AG04450 (cell line): ENCODE results near the gene FAM186B. TPM values are rescaled to one million over a fixed set of nuclear protein-coding genes. Genes with fewer than 3 reads are reported as not detected.

ENCODE experiments used
- CTCF ChIA-PET: fragments of 300-600, 350-600 bp; formaldehyde crosslinking; extraction: SDS; loops from one replicate; lab custom pipeline; 2022; ENCODE audit warnings: antibody characterized with exemption, inconsistent platforms; lab: Charles Lee
- POLR2A ChIA-PET: fragments of 350-600 bp; formaldehyde crosslinking; extraction: SDS; loops from one replicate; lab custom pipeline; 2021; ENCODE audit warnings: antibody characterized with exemption, inconsistent platforms; lab: Yijun Ruan, JAX
- DNase-seq: peaks from one replicate; pipeline ENCODE4 v3.0.0-alpha.2; 2011; ENCODE audit warnings: low read depth, low spot score
- H3K27ac ChIP-seq: one replicate; pipeline ENCODE4 v1.5.1; 2012; ENCODE audit warnings: low read depth, low read length, control low read depth
- H3K27me3 ChIP-seq: one replicate; pipeline ENCODE4 v1.6.0; 2012; ENCODE audit warnings: low read length; ENCODE audit not compliant: control insufficient read depth, insufficient read depth
- H3K4me3 ChIP-seq: 2 replicates; pipeline ENCODE4 v1.5.1; 2011; ENCODE audit warnings: mild to moderate bottlenecking, low read depth, low read length, control low read depth
- H3K9me3 ChIP-seq: 2 replicates; pipeline ENCODE4 v1.5.1; 2012; ENCODE audit warnings: low read length; ENCODE audit not compliant: control insufficient read depth, insufficient read depth
- polyA plus RNA-seq: library from polyadenylated mRNA; depleted of rRNA; stranded (reverse); fragments of >200 nt; gene quantifications from 2 replicates; pipeline ENCODE4 v1.2.3, GENCODE V29; 2011
- TF ChIP-seq, protein P1 (sequence below): IDR thresholded peaks from 2 replicates; pipeline ENCODE4 v1.5.1; 2011; ENCODE audit warnings: low read depth, low read length, control low read depth, inconsistent platforms

Gene FAM186B
- polyA plus RNA-seq, 1 experiment, result 0.05 TPM

DNA sequence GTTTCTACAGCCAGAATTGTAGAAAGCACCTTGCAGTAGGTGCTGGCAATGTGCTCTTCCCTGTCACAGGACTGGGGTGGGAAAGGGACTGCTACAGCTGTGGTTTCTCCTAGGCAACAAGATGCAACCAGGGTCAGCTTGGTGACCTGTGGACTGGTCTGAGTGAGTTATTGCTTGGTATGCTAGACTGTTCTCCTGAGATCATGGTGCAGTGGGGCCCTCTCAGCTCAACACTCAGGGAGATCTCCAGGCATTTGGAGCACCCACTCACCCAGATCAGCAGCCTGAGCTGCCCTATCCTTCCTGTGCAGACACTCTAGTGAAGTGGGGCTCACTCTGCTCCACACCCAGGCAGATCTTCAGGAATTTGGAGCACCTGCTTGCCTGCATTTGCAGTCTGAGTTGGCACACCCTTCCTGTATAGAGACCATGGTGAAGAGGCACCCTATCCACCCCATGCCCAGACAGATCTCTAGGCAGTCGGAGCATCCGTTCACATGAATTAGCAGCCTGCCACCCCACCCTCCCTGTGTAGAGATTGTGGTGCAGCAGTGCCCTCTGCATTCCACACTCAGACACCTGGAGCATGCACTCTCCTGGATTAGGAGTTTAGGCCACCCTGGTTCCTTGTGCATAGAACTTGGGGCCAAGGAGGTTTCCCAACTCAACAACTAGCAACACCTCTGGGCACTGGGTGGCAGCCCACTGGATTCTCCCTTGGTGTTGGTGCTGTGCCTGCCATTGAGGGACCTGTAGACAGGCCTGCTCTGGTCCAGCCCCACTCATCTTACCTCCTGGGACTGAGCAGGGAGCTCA, 3.8 kb upstream of the FAM186B start:
- Histone ChIP-seq H3K9me3 (peaks cover 7% of the 10 kb centered on the region), H3K4me3 (no peak overlapping the region), H3K27me3 (no peaks in the 10 kb centered on the region), H3K27ac (no peak overlapping the region)
- DNase-seq, result no peak
- TF ChIP-seq, protein P1, sequence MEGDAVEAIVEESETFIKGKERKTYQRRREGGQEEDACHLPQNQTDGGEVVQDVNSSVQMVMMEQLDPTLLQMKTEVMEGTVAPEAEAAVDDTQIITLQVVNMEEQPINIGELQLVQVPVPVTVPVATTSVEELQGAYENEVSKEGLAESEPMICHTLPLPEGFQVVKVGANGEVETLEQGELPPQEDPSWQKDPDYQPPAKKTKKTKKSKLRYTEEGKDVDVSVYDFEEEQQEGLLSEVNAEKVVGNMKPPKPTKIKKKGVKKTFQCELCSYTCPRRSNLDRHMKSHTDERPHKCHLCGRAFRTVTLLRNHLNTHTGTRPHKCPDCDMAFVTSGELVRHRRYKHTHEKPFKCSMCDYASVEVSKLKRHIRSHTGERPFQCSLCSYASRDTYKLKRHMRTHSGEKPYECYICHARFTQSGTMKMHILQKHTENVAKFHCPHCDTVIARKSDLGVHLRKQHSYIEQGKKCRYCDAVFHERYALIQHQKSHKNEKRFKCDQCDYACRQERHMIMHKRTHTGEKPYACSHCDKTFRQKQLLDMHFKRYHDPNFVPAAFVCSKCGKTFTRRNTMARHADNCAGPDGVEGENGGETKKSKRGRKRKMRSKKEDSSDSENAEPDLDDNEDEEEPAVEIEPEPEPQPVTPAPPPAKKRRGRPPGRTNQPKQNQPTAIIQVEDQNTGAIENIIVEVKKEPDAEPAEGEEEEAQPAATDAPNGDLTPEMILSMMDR, result no peak
- CTCF ChIA-PET, result interaction anchor here (0.6 to 1.2 kb wide), 4 partner anchors 28 to 558 kb away, joined by 3 to 4 read pairs (median 3); no protein-coding TSS in a partner anchor
- POLR2A ChIA-PET, result interaction anchor here (0.5 kb wide), 1 partner anchor 401 kb away, joined by 5 read pairs; no protein-coding TSS in a partner anchor

DNA sequence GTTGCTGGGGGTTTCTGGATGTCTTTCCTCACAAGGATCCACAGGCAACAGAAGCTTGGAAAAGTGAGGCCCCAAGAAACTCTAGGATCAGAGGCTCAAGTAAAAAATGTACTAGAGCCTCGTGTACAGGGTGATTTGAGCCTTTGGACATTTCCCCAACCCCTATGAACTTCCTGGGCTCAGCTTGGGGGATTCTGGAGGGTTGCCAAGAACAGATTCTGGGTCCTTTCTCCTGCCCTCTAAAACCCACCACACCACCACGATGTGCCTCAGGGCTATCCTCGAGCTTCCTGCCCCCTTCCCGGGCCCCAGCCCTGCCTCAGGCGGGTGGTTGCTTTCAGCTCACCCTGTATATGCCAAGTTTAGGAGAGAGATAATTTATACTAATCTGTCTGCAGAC, 583 bp downstream of the FAM186B start:
- no peak for DNase-seq
- Histone ChIP-seq H3K4me3 (no peak overlapping the region), H3K9me3 (no peaks in the 10 kb centered on the region; the same call in 1 of the 2 replicates), H3K27me3 (no peaks in the 10 kb centered on the region), H3K27ac (no peak overlapping the region)
- ChIA-PET POLR2A (interaction anchor here (0.8 kb wide), 1 partner anchor 282 kb away, joined by 3 read pairs; the partner anchor contains the start of gene TROAP), CTCF (interaction anchor here (1.1 to 1.7 kb wide), 3 partner anchors 18 to 273 kb away, joined by 3 to 7 read pairs (median 3); partner anchors contain the start of gene PRPF40B)
- TF ChIP-seq, protein P1, result no peak

DNA sequence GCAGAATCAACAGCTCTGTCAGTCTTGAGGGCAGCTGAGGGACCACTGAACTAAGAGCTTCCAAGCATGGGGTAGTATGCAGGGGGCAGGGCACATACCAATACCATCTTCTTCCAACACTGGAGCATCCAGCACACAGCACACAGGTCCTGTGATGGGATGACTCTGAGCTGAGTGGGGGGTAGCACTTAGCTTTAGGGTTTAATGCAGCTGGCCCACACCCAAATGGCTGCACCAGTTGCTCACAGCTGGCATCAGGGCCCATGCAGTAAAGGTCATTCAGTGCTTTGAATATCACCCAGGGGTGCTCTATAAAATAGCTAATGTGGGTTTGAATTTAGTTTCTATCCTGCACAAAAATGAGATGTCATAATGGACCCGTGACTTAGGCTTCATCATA, 1.7 kb downstream of the FAM186B start:
- TF ChIP-seq, protein P1, result no peak
- Histone ChIP-seq H3K4me3 (no peak overlapping the region), H3K27ac (no peak overlapping the region), H3K27me3 (no peaks in the 10 kb centered on the region), H3K9me3 (no peaks in the 10 kb centered on the region)
- ChIA-PET CTCF (interaction anchor here (0.5 to 1.1 kb wide), 2 partner anchors 14 to 272 kb away, joined by 3 read pairs; no protein-coding TSS in a partner anchor), POLR2A (no interaction called here)
- DNase-seq, result no peak

DNA sequence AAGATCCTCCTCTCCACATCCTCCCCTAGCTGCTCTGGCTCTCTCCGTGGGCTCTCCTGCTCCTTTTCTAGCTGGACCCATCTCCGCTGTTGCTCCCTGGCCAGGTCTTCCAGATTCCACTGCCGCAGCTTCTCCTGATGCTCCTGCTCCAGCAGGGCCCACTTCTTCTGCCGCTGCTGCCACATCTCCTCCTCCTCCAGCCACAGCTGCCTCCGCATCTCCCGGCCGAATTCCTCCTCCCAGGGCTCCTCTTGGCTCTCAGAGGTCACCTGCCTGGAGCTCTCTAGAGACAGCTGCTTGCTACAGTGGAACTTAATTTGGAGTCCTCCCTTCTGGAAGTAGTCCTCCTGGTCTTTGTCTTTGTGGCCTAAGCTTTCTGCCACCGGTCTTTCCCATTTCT, 5.5 kb downstream of the FAM186B start:
- Histone ChIP-seq H3K27ac (no peak overlapping the region), H3K9me3 (no peaks in the 10 kb centered on the region), H3K27me3 (no peaks in the 10 kb centered on the region), H3K4me3 (no peak overlapping the region)
- DNase-seq, result no peak
- ChIA-PET CTCF (interaction anchor here (1.3 kb wide), 1 partner anchor 19 kb away, joined by 3 read pairs; no protein-coding TSS in a partner anchor), POLR2A (no interaction called here)
- TF ChIP-seq, protein P1, result no peak

DNA sequence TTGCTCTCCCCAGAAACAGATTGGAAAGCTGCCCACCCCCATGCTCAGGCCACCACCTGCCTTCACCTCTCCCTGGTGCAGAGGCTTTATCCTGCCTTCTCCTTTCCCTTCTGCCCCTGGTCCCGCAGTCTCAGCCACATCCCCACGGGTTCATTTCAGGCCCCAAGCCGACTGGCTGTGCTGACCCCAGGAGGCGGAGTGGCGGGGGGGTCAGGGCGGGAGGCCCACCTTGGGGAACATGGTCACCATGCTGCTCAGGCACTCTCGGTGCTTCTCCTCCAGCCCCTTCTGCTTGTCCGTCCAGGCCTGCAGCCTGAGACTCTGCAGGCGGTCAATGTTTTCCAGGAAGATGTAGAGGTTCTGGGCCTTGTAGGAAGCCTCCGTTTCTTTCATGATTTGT, 6.9 kb downstream of the FAM186B start:
- H3K9me3 ChIP-seq, result no peaks in the 10 kb centered on the region
- CTCF ChIA-PET, result no interaction called here
- no peak for DNase-seq
- no peak overlapping the region for H3K27ac ChIP-seq
- no peaks in the 10 kb centered on the region for H3K27me3 ChIP-seq
- POLR2A ChIA-PET, result no interaction called here
- TF ChIP-seq, protein P1, result no peak
- no peak overlapping the region for H3K4me3 ChIP-seq
